ENCODE measurements around the gene TNS4.

TNS4 gene

GRCh38 chr17:40457369-40457768 is 44.1 kb downstream of the TNS4 start:
- DNase-seq (ENCODE audit: low spot score), result no peak

DNA sequence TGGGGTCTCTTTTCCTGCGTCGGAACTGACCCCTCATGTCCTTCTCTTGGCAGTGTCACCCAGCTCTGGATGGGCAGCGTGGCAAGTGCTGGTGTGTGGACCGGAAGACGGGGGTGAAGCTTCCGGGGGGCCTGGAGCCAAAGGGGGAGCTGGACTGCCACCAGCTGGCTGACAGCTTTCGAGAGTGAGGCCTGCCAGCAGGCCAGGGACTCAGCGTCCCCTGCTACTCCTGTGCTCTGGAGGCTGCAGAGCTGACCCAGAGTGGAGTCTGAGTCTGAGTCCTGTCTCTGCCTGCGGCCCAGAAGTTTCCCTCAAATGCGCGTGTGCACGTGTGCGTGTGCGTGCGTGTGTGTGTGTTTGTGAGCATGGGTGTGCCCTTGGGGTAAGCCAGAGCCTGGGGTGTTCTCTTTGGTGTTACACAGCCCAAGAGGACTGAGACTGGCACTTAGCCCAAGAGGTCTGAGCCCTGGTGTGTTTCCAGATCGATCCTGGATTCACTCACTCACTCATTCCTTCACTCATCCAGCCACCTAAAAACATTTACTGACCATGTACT is 44.9 kb downstream of the TNS4 start:
- no peak for DNase-seq (ENCODE audit: low spot score)

GRCh38 chr17:40454613-40454995 is 46.8 kb downstream of the TNS4 start:
- DNase-seq (ENCODE audit: low spot score), result no peak

DNA sequence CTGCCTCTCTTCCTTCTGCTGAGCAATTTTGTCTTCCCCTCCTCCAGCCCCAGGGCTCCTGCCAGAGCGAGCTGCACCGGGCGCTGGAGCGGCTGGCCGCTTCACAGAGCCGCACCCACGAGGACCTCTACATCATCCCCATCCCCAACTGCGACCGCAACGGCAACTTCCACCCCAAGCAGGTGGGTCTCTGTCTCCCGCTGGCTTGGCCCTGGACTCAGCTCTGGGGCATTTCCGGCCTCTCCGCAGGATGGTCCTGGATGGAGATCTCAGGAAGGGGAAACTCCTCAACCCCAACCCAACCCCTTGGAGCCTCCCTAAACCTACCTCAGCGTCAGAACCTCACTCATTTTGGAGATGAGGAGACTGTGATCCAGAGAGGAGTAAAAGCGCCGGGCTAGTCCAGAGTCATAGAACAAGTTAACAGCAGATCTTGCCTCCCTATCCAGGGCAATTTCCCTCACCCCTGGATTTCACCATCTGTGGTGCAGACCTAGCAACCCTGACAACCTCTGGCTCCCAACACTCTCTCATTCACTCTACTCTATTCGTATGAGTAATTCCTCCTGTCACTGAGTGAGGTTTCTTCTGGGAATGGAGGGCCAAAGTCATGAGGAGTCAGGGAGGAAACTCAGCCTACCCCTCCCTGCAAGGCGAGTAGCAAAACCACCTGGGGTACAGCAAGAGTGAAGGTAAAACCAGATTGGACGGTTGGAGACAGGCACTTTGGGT is 47.4 kb downstream of the TNS4 start:
- DNase-seq (ENCODE audit: low spot score), result no peak

- DNase-seq (ENCODE audit: low spot score), result no peak
Observed at GRCh38 chr17:40452921-40453378, 48.5 kb downstream of the TNS4 start.

GRCh38 chr17:40452216-40452787 is 49.1 kb downstream of the TNS4 start:
- DNase-seq (ENCODE audit: low spot score), result peak; percentile 86

GRCh38 chr17:40451420-40451819 is 50.0 kb downstream of the TNS4 start:
- no peak for DNase-seq (ENCODE audit: low spot score)

- DNase-seq (ENCODE audit: low spot score), result no peak
Observed at GRCh38 chr17:40450175-40450574, 51.2 kb downstream of the TNS4 start.

- DNase-seq (ENCODE audit: low spot score), result no peak
Observed at GRCh38 chr17:40448639-40449261, 52.7 kb downstream of the TNS4 start.

DNA sequence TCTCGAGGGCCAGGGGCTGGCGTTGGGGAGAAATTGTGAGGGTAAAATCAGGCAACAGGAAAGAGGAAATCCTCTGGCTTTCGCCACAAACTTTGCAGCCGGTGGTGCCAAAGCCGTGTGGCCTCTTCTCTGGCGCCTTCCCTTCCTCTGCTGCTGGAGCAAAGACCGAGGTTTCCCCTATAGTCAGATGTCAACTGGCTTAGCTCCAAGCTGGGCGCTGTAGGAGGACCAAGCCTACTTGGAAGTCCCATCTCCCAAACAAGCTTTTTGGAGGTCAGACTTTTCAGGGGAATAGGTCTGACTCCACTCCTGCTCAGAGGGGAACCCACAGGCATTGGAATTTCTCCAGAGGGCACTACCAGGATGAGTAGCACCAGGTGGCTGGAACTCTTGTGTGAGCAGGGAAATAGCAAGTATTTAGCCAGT is 53.2 kb downstream of the TNS4 start:
- no peak for DNase-seq (ENCODE audit: low spot score)

GRCh38 chr17:40447806-40448205 is 53.6 kb downstream of the TNS4 start:
- no peak for DNase-seq (ENCODE audit: low spot score)

- no peak for DNase-seq (ENCODE audit: low spot score)
Observed at GRCh38 chr17:40447148-40447644, 54.2 kb downstream of the TNS4 start.

- no peak for DNase-seq (ENCODE audit: low spot score)
Observed at GRCh38 chr17:40445751-40446468, 55.5 kb downstream of the TNS4 start.

DNA sequence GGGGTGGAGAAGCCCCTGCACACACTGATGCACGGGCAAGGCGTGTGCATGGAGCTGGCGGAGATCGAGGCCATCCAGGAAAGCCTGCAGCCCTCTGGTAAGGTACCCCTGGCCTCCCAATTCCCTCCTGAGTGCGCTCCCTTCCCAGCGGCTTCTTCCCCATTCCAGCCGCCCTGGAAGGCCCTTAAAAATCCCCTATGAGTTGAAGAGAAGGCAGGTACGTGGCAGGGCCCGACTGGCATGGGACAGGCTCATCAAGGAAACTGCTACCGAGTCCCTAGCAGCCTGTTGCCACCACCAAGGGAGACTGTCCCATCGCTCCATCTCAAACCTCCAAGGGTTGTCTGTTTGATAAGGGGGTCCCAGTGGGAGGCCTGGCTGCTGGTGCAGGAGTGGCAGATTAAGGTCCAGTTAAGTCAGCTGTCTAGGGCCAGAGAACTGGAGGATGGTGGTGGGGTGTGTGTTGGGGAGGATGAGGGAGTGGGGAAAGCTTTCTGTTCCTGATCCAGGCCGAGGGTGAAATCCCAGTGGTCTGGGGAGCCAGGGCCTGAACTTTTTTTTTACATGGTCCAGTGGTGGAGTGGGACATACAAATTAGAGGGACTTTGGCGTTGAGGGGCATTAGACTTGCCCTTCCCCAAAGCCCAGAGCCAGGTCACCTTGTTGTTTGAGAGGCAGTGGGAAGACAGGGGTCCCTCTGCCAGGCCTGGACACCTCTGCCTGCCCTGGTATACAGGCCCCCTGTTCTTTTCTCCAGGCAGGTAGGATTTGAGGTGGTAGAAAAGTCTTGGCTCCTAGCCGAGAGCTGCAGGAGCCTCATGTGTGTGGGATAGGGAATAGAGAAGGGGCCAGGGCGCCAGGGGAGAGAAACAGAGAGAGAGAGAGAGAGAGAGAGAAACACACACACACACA is 57.2 kb downstream of the TNS4 start:
- no peak for DNase-seq (ENCODE audit: low spot score)

DNA sequence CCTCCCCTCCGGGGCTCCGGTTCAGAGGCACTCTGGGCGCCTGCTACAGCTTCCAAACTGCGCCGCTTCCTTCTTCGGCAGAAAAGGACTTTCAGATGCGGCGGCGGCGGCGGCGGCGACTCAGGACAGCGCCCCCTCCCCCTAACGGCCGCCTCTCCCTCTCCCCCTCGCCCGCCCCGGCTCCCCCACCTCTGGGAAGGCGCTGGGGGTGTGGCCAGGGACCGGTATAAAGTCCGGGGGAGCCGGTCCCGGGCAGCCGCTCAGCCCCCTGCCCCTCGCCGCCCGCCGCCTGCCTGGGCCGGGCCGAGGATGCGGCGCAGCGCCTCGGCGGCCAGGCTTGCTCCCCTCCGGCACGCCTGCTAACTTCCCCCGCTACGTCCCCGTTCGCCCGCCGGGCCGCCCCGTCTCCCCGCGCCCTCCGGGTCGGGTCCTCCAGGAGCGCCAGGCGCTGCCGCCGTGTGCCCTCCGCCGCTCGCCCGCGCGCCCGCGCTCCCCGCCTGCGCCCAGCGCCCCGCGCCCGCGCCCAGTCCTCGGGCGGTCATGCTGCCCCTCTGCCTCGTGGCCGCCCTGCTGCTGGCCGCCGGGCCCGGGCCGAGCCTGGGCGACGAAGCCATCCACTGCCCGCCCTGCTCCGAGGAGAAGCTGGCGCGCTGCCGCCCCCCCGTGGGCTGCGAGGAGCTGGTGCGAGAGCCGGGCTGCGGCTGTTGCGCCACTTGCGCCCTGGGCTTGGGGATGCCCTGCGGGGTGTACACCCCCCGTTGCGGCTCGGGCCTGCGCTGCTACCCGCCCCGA is 58.0 kb downstream of the TNS4 start, which contains the start of gene IGFBP4:
IGFBP4 (plus strand) TSS at position 255 of the 792 bp plus-strand sequence; CDS start at position 541, 286 bp downstream.
- DNase-seq (ENCODE audit: low spot score), result peak; percentile 84

DNA sequence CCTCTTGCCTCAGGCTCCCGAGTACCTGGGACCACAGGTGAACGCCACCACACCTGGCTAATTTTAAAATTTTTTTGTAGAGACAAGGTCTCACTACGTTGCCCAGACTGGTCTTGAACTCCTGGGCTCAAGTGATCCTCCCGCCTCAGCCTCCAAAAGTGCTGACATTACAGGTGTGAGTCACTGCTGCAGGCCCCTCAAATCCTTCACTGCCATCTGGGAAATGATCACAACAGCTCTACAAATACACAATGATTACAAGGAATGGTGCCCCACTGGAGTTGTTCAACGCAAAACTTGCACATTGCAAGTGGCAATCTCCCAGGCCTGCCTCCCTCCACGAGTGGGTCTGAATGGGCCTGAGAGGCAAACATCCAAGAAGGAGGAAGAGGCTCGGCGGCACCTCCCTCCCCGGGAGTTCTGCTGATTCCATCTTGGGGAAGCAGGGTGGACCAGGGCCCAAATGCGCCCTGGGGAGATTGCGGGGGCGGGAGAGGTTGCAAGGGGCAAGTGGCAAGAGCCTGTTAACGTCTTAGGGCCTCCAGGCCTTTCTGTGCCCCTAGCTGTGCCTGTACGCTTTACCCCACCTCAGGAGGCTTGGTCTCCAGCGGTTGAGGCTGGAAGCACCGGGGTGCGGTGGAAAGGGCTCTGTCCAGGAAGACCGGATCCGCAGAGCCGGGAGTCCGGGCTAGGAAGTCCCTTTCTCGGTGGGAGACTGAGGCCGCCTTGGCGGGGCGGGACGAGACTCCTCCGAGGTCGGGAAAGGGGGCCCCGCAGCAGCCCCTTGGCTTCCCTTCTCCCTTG is 58.8 kb downstream of the TNS4 start:
- DNase-seq (ENCODE audit: low spot score), result peak; percentile 74

- no peak for DNase-seq (ENCODE audit: low spot score)
Observed at GRCh38 chr17:40440166-40440565, 61.3 kb downstream of the TNS4 start.

DNA sequence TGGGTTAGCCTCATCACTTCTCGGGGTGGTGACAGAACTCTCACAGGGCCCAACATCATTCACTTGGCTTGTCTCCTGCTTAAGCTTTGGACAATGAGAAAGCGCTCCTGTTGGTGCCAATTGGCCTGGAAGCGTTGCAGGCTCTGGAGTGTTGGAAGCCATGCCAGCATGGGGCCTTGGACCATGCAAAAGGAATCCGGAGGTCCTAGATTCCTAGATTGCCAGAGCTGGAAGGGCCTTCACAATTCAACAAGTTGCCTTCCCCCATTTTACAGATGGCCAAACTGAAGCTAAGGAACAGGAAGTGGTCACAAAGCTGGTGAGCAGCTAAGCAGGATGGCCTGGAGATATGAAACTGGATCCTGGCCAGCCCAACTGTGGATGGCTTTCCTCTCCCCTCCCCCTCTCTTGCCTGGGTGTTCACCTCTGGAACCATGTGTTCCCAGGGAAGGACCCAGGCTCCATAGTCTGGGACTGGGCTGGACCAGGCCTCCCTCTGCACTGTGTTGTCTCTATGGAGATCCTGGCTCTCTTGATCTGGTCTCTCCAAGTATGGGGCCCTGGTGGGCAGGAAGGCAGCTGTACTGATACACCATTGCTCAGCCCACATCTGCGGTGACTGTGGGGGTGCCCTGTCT is 64.2 kb downstream of the TNS4 start:
- DNase-seq (ENCODE audit: low spot score), result no peak

DNA sequence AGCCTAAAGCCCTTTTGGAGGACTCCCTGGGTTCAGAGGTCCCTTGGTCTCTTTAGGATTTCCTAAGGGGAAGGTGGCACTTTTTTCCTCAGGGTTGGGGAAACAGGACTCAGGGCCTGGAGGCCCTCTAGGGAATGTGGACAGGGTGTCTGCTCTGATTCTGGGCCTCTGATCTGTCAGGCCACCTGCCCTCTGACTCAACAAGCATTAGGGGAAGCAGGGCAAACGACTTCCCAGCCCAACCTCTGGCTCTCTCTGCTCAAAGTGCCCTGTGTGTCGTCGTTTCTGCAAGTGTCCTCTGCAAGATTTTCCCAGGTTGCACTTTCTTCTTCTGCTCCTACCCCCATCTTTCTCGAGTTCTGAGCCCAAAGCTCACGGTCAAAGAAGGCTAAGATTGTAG is 64.8 kb downstream of the TNS4 start:
- no peak for DNase-seq (ENCODE audit: low spot score)

All from hepatic stellate cell (primary cell).